HCT116 (cell line): ENCODE results near the gene NDUFS2. TPM values are rescaled to one million over a fixed set of nuclear protein-coding genes. Genes with fewer than 3 reads are reported as not detected.

ENCODE experiments used
- ATAC-seq: fragments of 200-7000 bp; cut with Tn5 transposase; 2 replicates; pipeline ENCODE4 v1.9.1; 2020; ENCODE audit warnings: mild to moderate bottlenecking, moderate library complexity
- BruUV-seq: library from RNA; stranded (reverse); fragments of 400-500 nt; replicated peaks from 2 replicates; lab custom pipeline; 2021; lab: Mats Ljungman, UMichigan
- CTCF ChIA-PET: fragments of 300-600 bp; sonication (Branson Sonifier 250); formaldehyde crosslinking; loops from one replicate; lab custom pipeline; 2021; ENCODE audit warnings: antibody characterized with exemption; lab: Charles Lee
- POLR2A ChIA-PET: fragments of 300-600, 350-600 bp; sonication (Branson Sonifier 250); formaldehyde crosslinking; loops from one replicate; lab custom pipeline; 2021; ENCODE audit warnings: antibody characterized with exemption; lab: Charles Lee
- RAD21 ChIA-PET, 2 experiments: fragments of 300-600 bp; sonication (Branson Sonifier 250); formaldehyde crosslinking; loops; one replicate each; lab custom pipeline; 2023; ENCODE audit warnings: low total read pairs in 2 of 2; ENCODE audit not compliant: uncharacterized antibody in 2 of 2, unreplicated experiment in 2 of 2, low non-redundant PET in 1 of 2; lab: Charles Lee
- DNase-seq: peaks from one replicate; pipeline ENCODE4 v3.0.0-alpha.2; 2010; ENCODE audit warnings: low read depth, low spot score
- H2AFZ ChIP-seq: fragments of 200-600 bp; shearing (Covaris generic), sonication (generic); 2 replicates; pipeline ENCODE4 v1.6.1; 2017; ENCODE audit warnings: low read depth, mixed run types, mixed read lengths, antibody characterized with exemption, low read length; ENCODE audit not compliant: poor library complexity, severe bottlenecking
- H3K27ac ChIP-seq: 2 replicates; pipeline ENCODE4 v1.5.1; 2012; ENCODE audit warnings: low read depth, low read length
- H3K27me3 ChIP-seq: fragments of 200-600 bp; sonication (generic); 2 replicates; pipeline ENCODE4 v1.6.1; 2016; ENCODE audit warnings: mixed run types, low read length, mixed read lengths; ENCODE audit not compliant: insufficient read depth
- H3K36me3 ChIP-seq, 2 experiments: fragments of 200-500 bp in 1 of 2; fragments of 200-600 bp in 1 of 2; sonication (Bioruptor generic) in 1 of 2; sonication (generic) in 1 of 2; 2 replicates each; pipeline versions ENCODE4 v1.5.1 to v1.6.1; 2014 to 2016; ENCODE audit warnings: low read length in 2 of 2, inconsistent platforms in 1 of 2, mixed read lengths in 1 of 2, mixed run types in 1 of 2; ENCODE audit not compliant: insufficient read depth in 2 of 2, control insufficient read depth in 1 of 2
- H3K4me1 ChIP-seq, 2 experiments: fragments of 200-600 bp in 1 of 2; sonication (generic) in 1 of 2; 2 replicates each; pipeline versions ENCODE4 v1.5.1 to v1.6.1; 2012 to 2017; ENCODE audit warnings: low read length in 2 of 2, inconsistent platforms in 1 of 2, mild to moderate bottlenecking in 1 of 2, mixed read lengths in 1 of 2, mixed run types in 1 of 2, moderate library complexity in 1 of 2; ENCODE audit not compliant: insufficient read depth in 2 of 2, control insufficient read depth in 1 of 2
- H3K4me2 ChIP-seq: fragments of 200-600 bp; sonication (generic); 2 replicates; pipeline ENCODE4 v1.6.1; 2017; ENCODE audit warnings: mixed run types, low read length, mixed read lengths
- H3K4me3 ChIP-seq, 2 experiments: fragments of 200-600 bp in 1 of 2; sonication (generic) in 1 of 2; replicated peaks in 1 of 2; 2 replicates each; pipeline ENCODE4 v1.5.1; 2011 to 2016; ENCODE audit warnings: low read length in 2 of 2, control low read depth in 1 of 2, low read depth in 1 of 2, mild to moderate bottlenecking in 1 of 2, mixed read lengths in 1 of 2, mixed run types in 1 of 2
- H3K79me2 ChIP-seq: fragments of 200-600 bp; sonication (generic); 2 replicates; pipeline ENCODE4 v1.6.1; 2017; ENCODE audit warnings: mild to moderate bottlenecking, mixed run types, low read length, moderate library complexity, mixed read lengths; ENCODE audit not compliant: insufficient read depth
- H3K9ac ChIP-seq: fragments of 200-600 bp; sonication (generic); 2 replicates; pipeline ENCODE4 v1.6.1; 2016; ENCODE audit warnings: low read length, mixed read lengths
- H3K9me2 ChIP-seq: fragments of 200-600 bp; sonication (generic), shearing (Covaris generic); 2 replicates; pipeline ENCODE4 v1.6.1; 2017; ENCODE audit warnings: mixed run types, mild to moderate bottlenecking, moderate library complexity; ENCODE audit not compliant: insufficient read depth
- H3K9me3 ChIP-seq, 2 experiments: fragments of 200-500 bp in 1 of 2; fragments of 200-600 bp in 1 of 2; sonication (Bioruptor generic) in 1 of 2; sonication (generic) in 1 of 2; 2 replicates each; pipeline ENCODE4 v1.6.1; 2014 to 2017; ENCODE audit warnings: low read length in 2 of 2, mixed read lengths in 2 of 2, inconsistent platforms in 1 of 2, low read depth in 1 of 2, mild to moderate bottlenecking in 1 of 2, mixed run types in 1 of 2, moderate library complexity in 1 of 2; ENCODE audit not compliant: control insufficient read depth in 1 of 2, insufficient read depth in 1 of 2
- H4K20me1 ChIP-seq: fragments of 200-600 bp; sonication (generic), shearing (Covaris generic); 2 replicates; pipeline ENCODE4 v1.6.1; 2017; ENCODE audit warnings: mixed run types, mild to moderate bottlenecking, moderate library complexity; ENCODE audit not compliant: insufficient read depth
- CBX3 ChIP-seq: IDR thresholded peaks from 2 replicates; pipeline ENCODE4 v1.6.1; 2012; ENCODE audit warnings: low read depth
- CEBPB ChIP-seq: IDR thresholded peaks from 2 replicates; pipeline ENCODE4 v1.6.1; 2012; ENCODE audit warnings: low read depth
- FOSL1 ChIP-seq: IDR thresholded peaks from 2 replicates; pipeline ENCODE4 v1.6.1; 2012; ENCODE audit warnings: low read depth
- MAX ChIP-seq: IDR thresholded peaks from 2 replicates; pipeline ENCODE4 v1.6.1; 2012
- POLR2A ChIP-seq: IDR thresholded peaks from 2 replicates; pipeline ENCODE4 v1.7.0; 2011; ENCODE audit warnings: borderline replicate concordance; ENCODE audit not compliant: insufficient read depth, insufficient read length; ENCODE audit errors: extremely low read depth
- POLR2AphosphoS5 ChIP-seq: IDR thresholded peaks from 2 replicates; pipeline ENCODE4 v1.6.1; 2011; ENCODE audit warnings: mild to moderate bottlenecking, low read depth, low read length, moderate library complexity
- SP1 ChIP-seq: IDR thresholded peaks from 2 replicates; pipeline ENCODE4 v1.6.1; 2012; ENCODE audit warnings: low read depth
- YY1 ChIP-seq: IDR thresholded peaks from 2 replicates; pipeline ENCODE4 v1.6.1; 2011; ENCODE audit warnings: low read length, low read depth, moderate library complexity, mild to moderate bottlenecking; ENCODE audit not compliant: insufficient replicate concordance; ENCODE audit errors: extremely low read depth
- ZNF274 ChIP-seq: fragments of 200-500 bp; sonication (Bioruptor generic); IDR thresholded peaks from 2 replicates; pipeline ENCODE4 v1.6.1; 2014; ENCODE audit warnings: mild to moderate bottlenecking, low read depth, low read length, inconsistent platforms
- intact Hi-C: fragments of 100-400 bp; cut with micrococcal nuclease; formaldehyde crosslinking; loops from 2 replicates; pipeline ENCODE4 v1.10.0; 2022
- total RNA-seq: library from RNA; stranded (reverse); gene quantifications from one replicate; pipeline ENCODE4 v1.2.1, GENCODE V29; 2021; ENCODE audit not compliant: unreplicated experiment
- TF ChIP-seq, protein P1 (sequence below): IDR thresholded peaks from 2 replicates; pipeline ENCODE4 v1.6.1; 2012; ENCODE audit warnings: low read depth

NDUFS2 gene
- total RNA-seq, 1 experiment from 2014 or later: 82.7 TPM

DNA sequence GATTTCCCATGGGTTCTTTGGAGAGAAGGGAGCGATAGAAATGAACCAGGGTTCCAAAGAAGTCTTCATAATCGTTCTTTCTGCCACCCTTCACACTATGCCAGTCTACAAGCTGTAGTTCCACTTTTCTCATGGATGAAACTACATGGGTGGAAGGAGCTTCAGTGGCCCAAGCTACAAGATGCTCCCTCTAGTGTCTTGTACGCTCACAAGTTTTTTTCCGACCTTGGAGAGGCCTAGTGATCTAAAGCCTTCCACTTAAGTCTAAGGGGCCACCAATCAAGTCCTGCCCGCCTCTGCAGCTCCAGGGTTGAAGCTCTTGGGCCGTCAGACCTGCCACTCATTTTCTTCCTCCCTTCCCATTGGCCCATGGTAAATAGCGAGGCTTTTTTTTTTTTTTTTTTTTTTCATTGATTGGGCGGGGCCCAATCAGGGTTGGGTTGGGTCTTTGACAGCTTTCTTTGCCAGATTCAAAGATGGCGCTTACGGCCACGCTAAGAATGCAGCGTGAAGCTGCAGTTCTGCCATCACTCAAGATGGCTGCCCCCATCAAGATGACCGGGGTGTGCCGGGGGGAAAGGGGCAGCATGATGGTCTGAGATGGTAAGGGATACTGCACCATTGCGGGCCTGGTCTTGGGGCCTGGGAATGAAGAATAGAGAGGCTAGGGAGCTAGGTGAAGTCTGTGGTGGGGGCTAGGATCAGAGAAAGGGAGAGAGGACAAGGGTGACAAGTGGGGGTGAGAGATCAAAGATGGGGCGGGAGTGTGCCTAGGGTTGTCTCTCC lies 23.6 kb downstream of the NDUFS2 start, which contains the start of gene TOMM40L (continued):
- TF ChIP-seq, protein P1, sequence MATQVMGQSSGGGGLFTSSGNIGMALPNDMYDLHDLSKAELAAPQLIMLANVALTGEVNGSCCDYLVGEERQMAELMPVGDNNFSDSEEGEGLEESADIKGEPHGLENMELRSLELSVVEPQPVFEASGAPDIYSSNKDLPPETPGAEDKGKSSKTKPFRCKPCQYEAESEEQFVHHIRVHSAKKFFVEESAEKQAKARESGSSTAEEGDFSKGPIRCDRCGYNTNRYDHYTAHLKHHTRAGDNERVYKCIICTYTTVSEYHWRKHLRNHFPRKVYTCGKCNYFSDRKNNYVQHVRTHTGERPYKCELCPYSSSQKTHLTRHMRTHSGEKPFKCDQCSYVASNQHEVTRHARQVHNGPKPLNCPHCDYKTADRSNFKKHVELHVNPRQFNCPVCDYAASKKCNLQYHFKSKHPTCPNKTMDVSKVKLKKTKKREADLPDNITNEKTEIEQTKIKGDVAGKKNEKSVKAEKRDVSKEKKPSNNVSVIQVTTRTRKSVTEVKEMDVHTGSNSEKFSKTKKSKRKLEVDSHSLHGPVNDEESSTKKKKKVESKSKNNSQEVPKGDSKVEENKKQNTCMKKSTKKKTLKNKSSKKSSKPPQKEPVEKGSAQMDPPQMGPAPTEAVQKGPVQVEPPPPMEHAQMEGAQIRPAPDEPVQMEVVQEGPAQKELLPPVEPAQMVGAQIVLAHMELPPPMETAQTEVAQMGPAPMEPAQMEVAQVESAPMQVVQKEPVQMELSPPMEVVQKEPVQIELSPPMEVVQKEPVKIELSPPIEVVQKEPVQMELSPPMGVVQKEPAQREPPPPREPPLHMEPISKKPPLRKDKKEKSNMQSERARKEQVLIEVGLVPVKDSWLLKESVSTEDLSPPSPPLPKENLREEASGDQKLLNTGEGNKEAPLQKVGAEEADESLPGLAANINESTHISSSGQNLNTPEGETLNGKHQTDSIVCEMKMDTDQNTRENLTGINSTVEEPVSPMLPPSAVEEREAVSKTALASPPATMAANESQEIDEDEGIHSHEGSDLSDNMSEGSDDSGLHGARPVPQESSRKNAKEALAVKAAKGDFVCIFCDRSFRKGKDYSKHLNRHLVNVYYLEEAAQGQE: no peak

GRCh38 chr1:161226320-161226711 lies 24.1 kb downstream of the NDUFS2 start:
- Histone ChIP-seq H3K4me1 (peaks cover 14 to 24% of the 10 kb centered on the region in 2 experiments; a peak in 3 of 4 replicates), H3K4me2 (peak overlapping the region; percentile 93), H3K36me3 (peaks cover 4 to 17% of the 10 kb centered on the region in 2 experiments), H3K27me3 (no peaks in the 10 kb centered on the region), H3K4me3 (peak overlapping the region; percentile 66 to 72), H4K20me1 (no peaks in the 10 kb centered on the region), H2AFZ (no peak overlapping the region), H3K9ac (peak overlapping the region; percentile 72), H3K27ac (peak overlapping the region; percentile 69), H3K79me2 (no peaks in the 10 kb centered on the region), H3K9me2 (no peaks in the 10 kb centered on the region), H3K9me3 (no peaks in the 10 kb centered on the region)
- POLR2A ChIA-PET: interaction anchor here (0.7 to 1.5 kb wide), 7 partner anchors 10 to 164 kb away, joined by 3 to 9 read pairs (median 4); partner anchors contain the start of gene PPOX
- DNase-seq (no peak), ATAC-seq (no peak)
- TF ChIP-seq CBX3: no peak
- no peak for TF ChIP-seq FOSL1
- TF ChIP-seq POLR2A: no peak
- TF ChIP-seq CEBPB: no peak
- TF ChIP-seq ZNF274: no peak
- no peak for TF ChIP-seq POLR2AphosphoS5
- no peak for TF ChIP-seq YY1
- no peak for TF ChIP-seq MAX
- TF ChIP-seq SP1: no peak
- BruUV-seq: no TSS peak
- CTCF ChIA-PET: interaction anchor here (0.8 to 3.1 kb wide), 22 partner anchors 10 to 446 kb away, joined by 3 to 46 read pairs (median 6); partner anchors contain the start of genes CFAP126, NDUFS2, NR1I3 and PPOX
- RAD21 ChIA-PET: interaction anchor here (0.7 to 1.2 kb wide), 3 partner anchors 13 to 206 kb away, joined by 3 read pairs; no protein-coding TSS in a partner anchor
- intact Hi-C loops: no loop called here
